Liver (tissue), 9 donors: Measurements from ENCODE around the gene FAM13C. TPM values are rescaled to one million over a fixed set of nuclear protein-coding genes. Genes with fewer than 3 reads are reported as not detected.

Source experiments
- DNase-seq: peaks from one replicate; pipeline ENCODE4 v3.0.0-alpha.2; 2017; ENCODE audit warnings: low spot score
- H3K27ac ChIP-seq, 2 donors: one replicate each; pipeline ENCODE4 v1.7.0; 2013; ENCODE audit warnings: inconsistent platforms in 2 of 2, low read length in 2 of 2, control low read depth in 1 of 2, low read depth in 1 of 2, mild to moderate bottlenecking in 1 of 2
- H3K27me3 ChIP-seq, 4 donors: one replicate each; pipeline versions ENCODE4 v1.6.1 to v1.7.0; 2013; ENCODE audit warnings: low read length in 3 of 4, inconsistent platforms in 1 of 4, mild to moderate bottlenecking in 1 of 4, moderate library complexity in 1 of 4; ENCODE audit not compliant: control insufficient read depth in 4 of 4, insufficient read depth in 4 of 4
- H3K36me3 ChIP-seq, 4 donors: one replicate each; pipeline versions ENCODE4 v1.6.1 to v1.7.0; 2013; ENCODE audit warnings: low read length in 3 of 4, mild to moderate bottlenecking in 3 of 4, low read depth in 1 of 4, moderate library complexity in 1 of 4; ENCODE audit not compliant: control insufficient read depth in 4 of 4, insufficient read depth in 3 of 4
- H3K4me1 ChIP-seq, 4 donors: one replicate each; pipeline versions ENCODE4 v1.6.1 to v1.7.0; 2013; ENCODE audit warnings: low read length in 3 of 4, mild to moderate bottlenecking in 3 of 4, moderate library complexity in 1 of 4; ENCODE audit not compliant: control insufficient read depth in 4 of 4, insufficient read depth in 4 of 4
- H3K4me3 ChIP-seq, 3 donors: one replicate each; pipeline versions ENCODE4 v1.6.1 to v1.7.0; 2013; ENCODE audit warnings: low read length in 3 of 3, control low read depth in 1 of 3, low read depth in 1 of 3, mild to moderate bottlenecking in 1 of 3
- H3K9ac ChIP-seq, 2 donors: one replicate each; pipeline ENCODE4 v1.7.0; 2013; ENCODE audit warnings: low read length in 2 of 2, mild to moderate bottlenecking in 2 of 2, moderate library complexity in 2 of 2, control low read depth in 1 of 2, low read depth in 1 of 2
- H3K9me3 ChIP-seq, 4 donors: one replicate each; pipeline versions ENCODE4 v1.6.1 to v1.7.0; 2013; ENCODE audit warnings: low read length in 3 of 4; ENCODE audit not compliant: control insufficient read depth in 4 of 4
- FOXA2 ChIP-seq: IDR thresholded peaks from 2 replicates; pipeline ENCODE4 v1.6.1; 2016; ENCODE audit warnings: antibody characterized with exemption
- GABPA ChIP-seq, 2 donors: IDR thresholded peaks in 1 of 2; conservative IDR thresholded peaks in 1 of 2; 2 replicates each; pipeline ENCODE4 v1.6.1; 2016; ENCODE audit warnings: antibody characterized with exemption in 2 of 2, mild to moderate bottlenecking in 1 of 2, moderate library complexity in 1 of 2
- HNF4A ChIP-seq, 2 donors: conservative IDR thresholded peaks; 2 replicates each; pipeline ENCODE4 v1.6.1; 2016; ENCODE audit warnings: antibody characterized with exemption in 2 of 2, mild to moderate bottlenecking in 2 of 2
- HNF4G ChIP-seq: IDR thresholded peaks from 2 replicates; pipeline ENCODE4 v1.6.1; 2016; ENCODE audit warnings: antibody characterized with exemption
- JUND ChIP-seq, 2 donors: IDR thresholded peaks; 2 replicates each; pipeline ENCODE4 v1.6.1; 2016; ENCODE audit warnings: antibody characterized with exemption in 2 of 2
- NR2F2 ChIP-seq: IDR thresholded peaks from 2 replicates; pipeline ENCODE4 v1.6.1; 2016; ENCODE audit warnings: antibody characterized with exemption
- RAD21 ChIP-seq, 2 donors: IDR thresholded peaks; 2 replicates each; pipeline ENCODE4 v1.6.1; 2016; ENCODE audit warnings: antibody characterized with exemption in 2 of 2, mild to moderate bottlenecking in 2 of 2
- REST ChIP-seq: IDR thresholded peaks from 2 replicates; pipeline ENCODE4 v1.6.1; 2016; ENCODE audit warnings: antibody characterized with exemption, mild to moderate bottlenecking
- RXRA ChIP-seq, 2 donors: IDR thresholded peaks; 2 replicates each; pipeline ENCODE4 v1.6.1; 2017 to 2018; ENCODE audit warnings: antibody characterized with exemption in 2 of 2, mild to moderate bottlenecking in 1 of 2
- SP1 ChIP-seq: IDR thresholded peaks from 2 replicates; pipeline ENCODE4 v1.6.1; 2018; ENCODE audit warnings: antibody characterized with exemption, mild to moderate bottlenecking
- TAF1 ChIP-seq: conservative IDR thresholded peaks from 2 replicates; pipeline ENCODE4 v1.6.1; 2016; ENCODE audit warnings: antibody characterized with exemption, mild to moderate bottlenecking
- YY1 ChIP-seq: IDR thresholded peaks from 2 replicates; pipeline ENCODE4 v1.6.1; 2016; ENCODE audit warnings: antibody characterized with exemption, mild to moderate bottlenecking
- WGBS: extraction: QIAGEN DNeasy Blood & Tissue Kit; methylation state at CpG from one replicate; pipeline ENCODE4 v1.1.7; 2013; 5-methylcytosine and 5-hydroxymethylcytosine counted together
- polyA plus RNA-seq, 2 donors: library from polyadenylated mRNA; stranded (reverse) in 1 of 2; unstranded in 1 of 2; fragments of 200-250 nt in 1 of 2; fragments of >200 nt in 1 of 2; fragmentation: Nextera tagmentation in 1 of 2; extraction: Ambion mirVana in 1 of 2; gene quantifications; one replicate each; pipeline versions ENCODE4 v1.2.1 to v1.2.3, GENCODE V29; 2013 to 2015
- total RNA-seq, 2 donors: library from RNA; depleted of rRNA; stranded (reverse); fragments of >200 nt; gene quantifications; one replicate each; pipeline ENCODE4 v1.2.3, GENCODE V29; 2014
- TF ChIP-seq, protein P1 (sequence below): IDR thresholded peaks from 2 replicates; pipeline ENCODE4 v1.6.1; 2016; ENCODE audit warnings: antibody characterized with exemption
- TF ChIP-seq, protein P2 (sequence below): IDR thresholded peaks from 2 replicates; pipeline ENCODE4 v1.6.1; 2016; ENCODE audit warnings: antibody characterized with exemption
- TF ChIP-seq, protein P3 (sequence below): fragments of 150-350 bp; IDR thresholded peaks from 2 replicates; pipeline ENCODE4 v1.5.1; 2017; ENCODE audit warnings: improper control_type of control experiment, low read depth, low read length; ENCODE audit not compliant: missing input control
- TF ChIP-seq, protein P4 (sequence below): IDR thresholded peaks from 2 replicates; pipeline ENCODE4 v1.6.1; 2016; ENCODE audit warnings: antibody characterized with exemption
- donor health status: healthy.
- donor health status: healthy.
- donor health status: healthy.
- donor health status: healthy.
- donor health status: healthy.

The FAM13C gene
- total and polyA plus RNA-seq, 4 donors: 0.87 to 2.4 (median 2.1) TPM

DNA sequence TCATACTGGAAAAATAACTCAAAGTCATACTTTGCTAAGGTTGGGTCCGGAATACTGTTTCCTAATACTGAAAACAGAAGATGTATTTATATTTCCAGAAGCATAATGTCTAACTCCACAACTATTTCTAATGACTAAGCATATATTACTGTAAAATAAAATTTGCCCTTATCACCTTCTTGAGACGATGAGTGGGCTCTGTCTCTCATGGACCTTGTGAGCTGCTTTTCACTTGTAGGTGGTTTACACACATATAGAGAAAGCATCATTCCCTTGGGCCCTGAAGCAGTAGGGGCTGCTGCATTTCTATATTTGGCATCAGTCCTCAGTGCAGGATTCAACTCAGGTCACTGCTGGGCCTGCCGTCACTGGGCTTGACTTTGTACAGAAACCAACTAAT, 10.7 kb upstream of the FAM13C start (continued):
- TF ChIP-seq HNF4G (no peak), RAD21 (IDR thresholded peaks at IDR 0.05) (no peak), TAF1 (no peak)

GRCh38 chr10:59372543-59372942, 10.2 kb upstream of the FAM13C start:
- no peak for TF ChIP-seq GABPA (IDR thresholded peaks at IDR 0.05 in 1 of 2, conservative IDR thresholded peaks at IDR 0.05 in 1 of 2)
- TF ChIP-seq JUND (IDR thresholded peaks at IDR 0.05): no peak
- no peak for TF ChIP-seq YY1
- no peak for TF ChIP-seq HNF4A (conservative IDR thresholded peaks at IDR 0.05)
- H3K4me1 ChIP-seq: no peaks in the 10 kb centered on the region
- 68% methylated on average over 1 of the region's 1 CpG for WGBS

DNA sequence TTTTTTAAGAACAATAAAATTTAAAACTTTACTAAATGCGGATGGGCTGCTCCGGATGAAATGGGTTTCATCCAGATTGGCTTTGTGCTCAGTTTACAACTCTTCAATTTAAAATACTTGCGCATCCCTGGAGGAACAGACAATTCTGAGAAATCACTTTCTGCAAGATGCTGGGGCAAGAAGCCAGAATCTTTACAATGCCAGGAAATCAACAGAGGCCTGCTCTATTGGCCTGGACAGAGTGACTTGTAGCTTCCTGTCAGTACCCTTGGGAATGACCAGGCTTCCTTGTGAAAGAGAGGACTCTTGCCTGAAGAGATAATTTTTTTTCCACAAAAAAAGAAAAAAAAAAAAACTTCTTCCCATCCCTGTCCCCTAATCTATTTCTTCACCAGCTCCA, 3.9 kb upstream of the FAM13C start:
- 76% methylated on average over 3 of the region's 3 CpGs for WGBS
- Histone ChIP-seq H3K9ac (no peak overlapping the region), H3K27ac (peak overlapping the region in 1 of 2 donors; percentile 25), H3K9me3 (no peaks in the 10 kb centered on the region), H3K36me3 (no peaks in the 10 kb centered on the region), H3K27me3 (no peaks in the 10 kb centered on the region), H3K4me1 (peaks cover 0 to 12% (median 10%) of the 10 kb centered on the region in 4 donors), H3K4me3 (no peak overlapping the region)
- no peak for DNase-seq
- peak; percentile 77 for TF ChIP-seq NR2F2
- TF ChIP-seq, protein P1, sequence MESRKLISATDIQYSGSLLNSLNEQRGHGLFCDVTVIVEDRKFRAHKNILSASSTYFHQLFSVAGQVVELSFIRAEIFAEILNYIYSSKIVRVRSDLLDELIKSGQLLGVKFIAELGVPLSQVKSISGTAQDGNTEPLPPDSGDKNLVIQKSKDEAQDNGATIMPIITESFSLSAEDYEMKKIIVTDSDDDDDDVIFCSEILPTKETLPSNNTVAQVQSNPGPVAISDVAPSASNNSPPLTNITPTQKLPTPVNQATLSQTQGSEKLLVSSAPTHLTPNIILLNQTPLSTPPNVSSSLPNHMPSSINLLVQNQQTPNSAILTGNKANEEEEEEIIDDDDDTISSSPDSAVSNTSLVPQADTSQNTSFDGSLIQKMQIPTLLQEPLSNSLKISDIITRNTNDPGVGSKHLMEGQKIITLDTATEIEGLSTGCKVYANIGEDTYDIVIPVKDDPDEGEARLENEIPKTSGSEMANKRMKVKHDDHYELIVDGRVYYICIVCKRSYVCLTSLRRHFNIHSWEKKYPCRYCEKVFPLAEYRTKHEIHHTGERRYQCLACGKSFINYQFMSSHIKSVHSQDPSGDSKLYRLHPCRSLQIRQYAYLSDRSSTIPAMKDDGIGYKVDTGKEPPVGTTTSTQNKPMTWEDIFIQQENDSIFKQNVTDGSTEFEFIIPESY: no peak

More at GRCh38 chr10:59372543-59372942, 10.2 kb upstream of the FAM13C start:
- no peaks in the 10 kb centered on the region for H3K9me3 ChIP-seq
- no peak overlapping the region for H3K4me3 ChIP-seq
- H3K27me3 ChIP-seq: no peaks in the 10 kb centered on the region
- H3K36me3 ChIP-seq: no peaks in the 10 kb centered on the region
- H3K27ac ChIP-seq: no peak overlapping the region
- H3K9ac ChIP-seq: no peak overlapping the region
- no peak for DNase-seq

DNA sequence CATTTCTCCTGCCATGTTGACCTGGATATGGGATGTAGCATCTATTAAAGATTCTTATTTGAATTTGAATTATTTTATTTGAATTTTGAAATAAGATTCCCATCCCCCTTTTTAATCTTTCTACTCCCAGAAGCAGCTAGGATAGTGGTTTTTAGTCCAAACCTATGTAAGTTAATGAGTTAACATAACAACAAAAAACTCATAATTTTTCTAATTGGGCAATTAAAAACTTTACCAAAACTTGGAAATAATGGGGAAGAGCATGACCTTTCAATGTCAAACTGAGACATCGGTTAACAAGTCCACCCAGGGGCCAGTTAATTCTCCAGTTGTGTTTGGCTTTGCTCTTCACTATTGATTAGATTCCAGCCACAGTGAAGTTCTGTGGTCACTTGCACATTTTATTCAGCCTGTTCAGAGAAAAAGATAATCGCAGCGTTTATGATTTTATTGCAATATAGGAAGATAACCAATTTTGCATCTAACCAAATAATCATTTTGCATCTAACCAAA, 1.2 kb upstream of the FAM13C start:
- H3K4me3 ChIP-seq: no peak overlapping the region

More for the DNA sequence above, 1.2 kb upstream of the FAM13C start:
- 36% methylated on average over 3 of the region's 3 CpGs for WGBS
- TF ChIP-seq, protein P2, sequence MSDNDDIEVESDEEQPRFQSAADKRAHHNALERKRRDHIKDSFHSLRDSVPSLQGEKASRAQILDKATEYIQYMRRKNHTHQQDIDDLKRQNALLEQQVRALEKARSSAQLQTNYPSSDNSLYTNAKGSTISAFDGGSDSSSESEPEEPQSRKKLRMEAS: no peak
- TF ChIP-seq NR2F2 (no peak), REST (no peak), YY1 (no peak), FOXA2 (no peak), HNF4A (conservative IDR thresholded peaks at IDR 0.05) (no peak), TAF1 (no peak), RXRA (IDR thresholded peaks at IDR 0.05) (no peak), HNF4G (no peak), GABPA (IDR thresholded peaks at IDR 0.05 in 1 of 2, conservative IDR thresholded peaks at IDR 0.05 in 1 of 2) (no peak), RAD21 (IDR thresholded peaks at IDR 0.05) (no peak), SP1 (no peak)
- TF ChIP-seq, protein P3, sequence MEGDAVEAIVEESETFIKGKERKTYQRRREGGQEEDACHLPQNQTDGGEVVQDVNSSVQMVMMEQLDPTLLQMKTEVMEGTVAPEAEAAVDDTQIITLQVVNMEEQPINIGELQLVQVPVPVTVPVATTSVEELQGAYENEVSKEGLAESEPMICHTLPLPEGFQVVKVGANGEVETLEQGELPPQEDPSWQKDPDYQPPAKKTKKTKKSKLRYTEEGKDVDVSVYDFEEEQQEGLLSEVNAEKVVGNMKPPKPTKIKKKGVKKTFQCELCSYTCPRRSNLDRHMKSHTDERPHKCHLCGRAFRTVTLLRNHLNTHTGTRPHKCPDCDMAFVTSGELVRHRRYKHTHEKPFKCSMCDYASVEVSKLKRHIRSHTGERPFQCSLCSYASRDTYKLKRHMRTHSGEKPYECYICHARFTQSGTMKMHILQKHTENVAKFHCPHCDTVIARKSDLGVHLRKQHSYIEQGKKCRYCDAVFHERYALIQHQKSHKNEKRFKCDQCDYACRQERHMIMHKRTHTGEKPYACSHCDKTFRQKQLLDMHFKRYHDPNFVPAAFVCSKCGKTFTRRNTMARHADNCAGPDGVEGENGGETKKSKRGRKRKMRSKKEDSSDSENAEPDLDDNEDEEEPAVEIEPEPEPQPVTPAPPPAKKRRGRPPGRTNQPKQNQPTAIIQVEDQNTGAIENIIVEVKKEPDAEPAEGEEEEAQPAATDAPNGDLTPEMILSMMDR: no peak
- TF ChIP-seq, protein P4, sequence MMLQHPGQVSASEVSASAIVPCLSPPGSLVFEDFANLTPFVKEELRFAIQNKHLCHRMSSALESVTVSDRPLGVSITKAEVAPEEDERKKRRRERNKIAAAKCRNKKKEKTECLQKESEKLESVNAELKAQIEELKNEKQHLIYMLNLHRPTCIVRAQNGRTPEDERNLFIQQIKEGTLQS: no peak
- H3K36me3 ChIP-seq: no peaks in the 10 kb centered on the region
- no peaks in the 10 kb centered on the region for H3K9me3 ChIP-seq
- no peak overlapping the region for H3K9ac ChIP-seq
- DNase-seq: no peak
- no peaks in the 10 kb centered on the region for H3K27me3 ChIP-seq
- peaks cover 0 to 12% (median 10%) of the 10 kb centered on the region in 4 donors for H3K4me1 ChIP-seq
- H3K27ac ChIP-seq: no peak overlapping the region
